Tibial artery (tissue), 4 donors: ENCODE measurements around the gene TEX29.

Source experiments
- DNase-seq, 2 donors: peaks; one replicate each; pipeline ENCODE4 v3.0.0-alpha.2; 2019
- H3K27ac ChIP-seq, 2 donors: fragments of 200-600 bp; sonication (generic) in 1 of 2; 1 replicate in 1 of 2; 2 replicates in 1 of 2; pipeline ENCODE4 v1.5.1; 2018 to 2019; ENCODE audit warnings: mild to moderate bottlenecking in 1 of 2
- H3K27me3 ChIP-seq, 2 donors: fragments of 200-600 bp; sonication (generic) in 1 of 2; one replicate each; pipeline versions ENCODE4 v1.5.1 to v1.6.0; 2016 to 2019
- H3K36me3 ChIP-seq, 3 donors: fragments of 200-600 bp; sonication (generic) in 2 of 3; one replicate each; pipeline ENCODE4 v1.5.1; 2016 to 2019; ENCODE audit warnings: mild to moderate bottlenecking in 2 of 3
- H3K4me1 ChIP-seq, 4 donors: fragments of 200-600 bp; sonication (generic) in 2 of 4; 1 replicate in 3 of 4; 2 replicates in 1 of 4; pipeline ENCODE4 v1.5.1; 2016 to 2019
- H3K4me3 ChIP-seq, 2 donors: fragments of 200-600 bp; sonication (generic) in 1 of 2; 1 replicate in 1 of 2; 2 replicates in 1 of 2; pipeline ENCODE4 v1.5.1; 2018 to 2019; ENCODE audit warnings: mild to moderate bottlenecking in 2 of 2
- H3K9me3 ChIP-seq, 3 donors: fragments of 200-600 bp; sonication (generic) in 1 of 3; one replicate each; pipeline ENCODE4 v1.5.1; 2016 to 2019
- CTCF ChIP-seq, 2 experiments: fragments of 200-600 bp in 1 of 2; fragments of 450-650 bp in 1 of 2; IDR thresholded peaks; one replicate each; pipeline ENCODE4 v1.5.1; 2017 to 2019; ENCODE audit warnings: antibody characterized with exemption in 2 of 2, mild to moderate bottlenecking in 1 of 2, moderate library complexity in 1 of 2
- intact Hi-C: fragments of 100-400 bp; cut with DNase I; formaldehyde crosslinking; loops from one replicate; pipeline ENCODE4 v1.15.0; 2023; ENCODE audit warnings: low total_unique reads

The TEX29 gene

GRCh38 chr13:111359237-111359915 is 38.9 kb downstream of the TEX29 start:
- Histone ChIP-seq H3K9me3 (no peaks in the 10 kb centered on the region), H3K4me3 (no peak overlapping the region), H3K4me1 (no peaks in the 10 kb centered on the region), H3K27ac (no peak overlapping the region), H3K27me3 (peaks cover 0 to 36% of the 10 kb centered on the region in 2 donors), H3K36me3 (no peaks in the 10 kb centered on the region)
- no peak for TF ChIP-seq CTCF (IDR thresholded peaks at IDR 0.05)
- intact Hi-C loops = no loop called here
- no peak for DNase-seq

DNA sequence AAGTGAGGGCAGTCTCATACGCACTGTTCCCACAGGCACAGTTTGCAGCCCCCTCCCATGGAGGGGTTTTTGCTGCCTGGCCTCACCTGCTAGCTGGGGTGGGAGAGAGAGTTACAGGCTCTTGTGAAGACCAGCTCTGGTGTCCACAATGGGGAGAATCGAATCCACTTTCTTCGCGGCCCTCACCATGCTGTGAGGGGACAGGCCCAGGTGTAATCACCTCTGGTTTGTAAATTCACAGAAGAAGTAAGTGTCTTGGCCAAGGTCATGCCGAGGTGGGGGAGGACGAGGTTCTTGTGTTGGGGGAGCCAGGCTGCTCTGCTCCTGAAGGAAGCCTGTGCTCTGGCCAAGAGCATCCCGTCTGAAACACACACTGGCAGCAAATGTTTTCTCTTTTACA is 39.5 kb downstream of the TEX29 start:
- no peak overlapping the region for H3K27ac ChIP-seq
- no peak overlapping the region for H3K4me3 ChIP-seq
- intact Hi-C loops = no loop called here
- TF ChIP-seq CTCF (IDR thresholded peaks at IDR 0.05) = no peak
- no peaks in the 10 kb centered on the region for H3K9me3 ChIP-seq
- no peaks in the 10 kb centered on the region for H3K36me3 ChIP-seq
- no peaks in the 10 kb centered on the region for H3K4me1 ChIP-seq
- DNase-seq = no peak
- peaks cover 0 to 36% of the 10 kb centered on the region in 2 donors for H3K27me3 ChIP-seq

DNA sequence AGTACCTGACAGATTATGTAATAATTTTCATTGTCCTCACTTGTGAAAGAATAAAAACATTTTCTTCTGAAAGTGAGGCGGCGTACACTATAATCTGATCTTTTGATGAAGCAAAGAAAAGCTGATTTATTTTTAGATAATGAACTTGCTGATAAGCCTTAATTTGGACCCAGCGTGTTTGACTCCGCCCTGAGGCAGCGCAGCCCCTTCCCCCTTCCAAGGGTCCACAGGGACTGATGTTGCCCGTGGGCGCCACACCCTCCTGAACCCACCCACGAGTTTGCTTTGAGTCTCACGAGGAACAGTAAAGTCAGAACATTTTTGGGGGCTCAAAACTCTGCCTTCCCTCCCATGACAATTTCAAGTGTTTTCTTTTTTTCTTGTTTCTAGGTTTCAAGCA is 40.0 kb downstream of the TEX29 start:
- intact Hi-C loops = no loop called here

GRCh38 chr13:111361046-111361872 is 40.8 kb downstream of the TEX29 start:
- no peak for DNase-seq
- TF ChIP-seq CTCF (IDR thresholded peaks at IDR 0.05) = no peak
- no peaks in the 10 kb centered on the region for H3K36me3 ChIP-seq
- H3K9me3 ChIP-seq = no peaks in the 10 kb centered on the region
- intact Hi-C loops = no loop called here
- H3K4me3 ChIP-seq = no peak overlapping the region
- peaks cover 0 to 45% of the 10 kb centered on the region in 2 donors for H3K27me3 ChIP-seq
- H3K4me1 ChIP-seq = no peaks in the 10 kb centered on the region
- H3K27ac ChIP-seq = no peak overlapping the region

More for the DNA sequence above, 40.0 kb downstream of the TEX29 start:
- H3K9me3 ChIP-seq = no peaks in the 10 kb centered on the region
- H3K27ac ChIP-seq = no peak overlapping the region
- DNase-seq = no peak
- peaks cover 0 to 39% of the 10 kb centered on the region in 2 donors for H3K27me3 ChIP-seq
- no peak for TF ChIP-seq CTCF (IDR thresholded peaks at IDR 0.05)
- no peaks in the 10 kb centered on the region for H3K36me3 ChIP-seq
- no peaks in the 10 kb centered on the region for H3K4me1 ChIP-seq
- H3K4me3 ChIP-seq = no peak overlapping the region

- TF ChIP-seq CTCF (IDR thresholded peaks at IDR 0.05) = no peak
- H3K27me3 ChIP-seq = peaks cover 0 to 45% of the 10 kb centered on the region in 2 donors
- intact Hi-C loops = no loop called here
- no peak overlapping the region for H3K27ac ChIP-seq
- no peak overlapping the region for H3K4me3 ChIP-seq
- no peaks in the 10 kb centered on the region for H3K9me3 ChIP-seq
- DNase-seq = no peak
- no peaks in the 10 kb centered on the region for H3K4me1 ChIP-seq
- H3K36me3 ChIP-seq = no peaks in the 10 kb centered on the region
Observed at GRCh38 chr13:111361873-111362648, 41.6 kb downstream of the TEX29 start.
